Activated T-cell treated with anti-CD3 and anti-CD28 coated beads for 24 hours (primary cell): ENCODE data around the gene APOL4.
"Not testable (repeated sequence)": the region's sequence is repeated elsewhere in the genome, so short reads cannot be mapped to it uniquely, and the experiment has no call there.

ENCODE experiments used
- DNase-seq: peaks from one replicate; pipeline ENCODE4 v3.0.0-alpha.2; 2020; ENCODE audit warnings: low read depth

Gene APOL4

GRCh38 chr22:36201630-36202319, at the start of gene APOL4:
Gene APOL4 (minus strand): TSS chr22:36201809. CDS start chr22:36201734, 75 bp downstream.
- DNase-seq = no peak

GRCh38 chr22:36250292-36250960, 48.8 kb upstream of the APOL4 start:
- DNase-seq = not testable (repeated sequence)

GRCh38 chr22:36249160-36249559, 47.6 kb upstream of the APOL4 start:
- DNase-seq = no peak

- DNase-seq = no peak
These were observed 46.3 kb upstream of the APOL4 start for GRCh38 chr22:36247955-36248354.

- no peak for DNase-seq
These were observed 45.1 kb upstream of the APOL4 start for GRCh38 chr22:36246718-36247117.

GRCh38 chr22:36245805-36246356, 44.3 kb upstream of the APOL4 start:
- DNase-seq = no peak

GRCh38 chr22:36244522-36245391, 43.1 kb upstream of the APOL4 start:
- DNase-seq = no peak

GRCh38 chr22:36243986-36244385, 42.4 kb upstream of the APOL4 start:
- DNase-seq = no peak

- peak; percentile 85 for DNase-seq
These were observed 38.0 kb upstream of the APOL4 start, which contains the start of gene APOL2 for GRCh38 chr22:36239401-36240171. Gene APOL2 (minus strand): TSS chr22:36239527. CDS start chr22:36233162, 6,365 bp downstream.

- no peak for DNase-seq
These were observed 37.5 kb upstream of the APOL4 start for GRCh38 chr22:36239150-36239400.

- no peak for DNase-seq
These were observed 37.0 kb upstream of the APOL4 start for GRCh38 chr22:36238373-36239149.

- DNase-seq = no peak
These were observed 36.1 kb upstream of the APOL4 start for GRCh38 chr22:36237462-36238372.

GRCh38 chr22:36236388-36237319, 35.0 kb upstream of the APOL4 start:
- no peak for DNase-seq

- no peak for DNase-seq
These were observed 34.0 kb upstream of the APOL4 start for GRCh38 chr22:36235585-36235984.

GRCh38 chr22:36234919-36235318, 33.3 kb upstream of the APOL4 start:
- DNase-seq = no peak

- no peak for DNase-seq
These were observed 32.6 kb upstream of the APOL4 start for GRCh38 chr22:36234213-36234612.

GRCh38 chr22:36233796-36234195, 32.2 kb upstream of the APOL4 start:
- no peak for DNase-seq

GRCh38 chr22:36232715-36233401, 31.2 kb upstream of the APOL4 start:
- no peak for DNase-seq
